Mesothelial cell of epicardium (in vitro differentiated cells): ENCODE results near the gene VKORC1L1. TPM values are rescaled to one million over a fixed set of nuclear protein-coding genes. Genes with fewer than 3 reads are reported as not detected.
"Not testable (repeated sequence)": the region's sequence is repeated elsewhere in the genome, so short reads cannot be mapped to it uniquely, and the experiment has no call there.

ENCODE experiments used
- DNase-seq, 2 experiments: peaks; one replicate each; pipeline ENCODE4 v3.0.0; 2021; ENCODE audit warnings: low spot score in 2 of 2; ENCODE audit not compliant: unreplicated experiment in 2 of 2
- H3K27ac Mint-ChIP-seq: 2 replicates; pipeline ENCODE4 v1.8.0; 2021; ENCODE audit warnings: mixed read lengths
- H3K27me3 Mint-ChIP-seq: 2 replicates; pipeline ENCODE4 v1.8.0; 2021; ENCODE audit warnings: low read depth, mixed read lengths
- H3K36me3 Mint-ChIP-seq: 2 replicates; pipeline ENCODE4 v1.8.0; 2021; ENCODE audit warnings: mixed read lengths
- H3K4me1 Mint-ChIP-seq: 2 replicates; pipeline ENCODE4 v1.8.0; 2021; ENCODE audit warnings: mixed read lengths
- H3K4me3 Mint-ChIP-seq: 2 replicates; pipeline ENCODE4 v1.8.0; 2021; ENCODE audit warnings: mild to moderate bottlenecking, moderate library complexity, mixed read lengths
- H3K9me3 Mint-ChIP-seq: 2 replicates; pipeline ENCODE4 v1.8.0; 2021; ENCODE audit warnings: mixed read lengths
- CTCF ChIP-seq: fragments of 200-600 bp; sonication (generic); IDR thresholded peaks from one replicate; pipeline ENCODE4 v1.5.0; 2021; ENCODE audit warnings: antibody characterized with exemption; ENCODE audit not compliant: unreplicated experiment
- total RNA-seq: library from RNA; stranded (reverse); gene quantifications from 3 replicates; pipeline ENCODE4 v1.2.1, GENCODE V29; 2021

Gene VKORC1L1
- 23.1 to 25.5 TPM (median 23.8 TPM) in 3 replicates for total RNA-seq

DNA sequence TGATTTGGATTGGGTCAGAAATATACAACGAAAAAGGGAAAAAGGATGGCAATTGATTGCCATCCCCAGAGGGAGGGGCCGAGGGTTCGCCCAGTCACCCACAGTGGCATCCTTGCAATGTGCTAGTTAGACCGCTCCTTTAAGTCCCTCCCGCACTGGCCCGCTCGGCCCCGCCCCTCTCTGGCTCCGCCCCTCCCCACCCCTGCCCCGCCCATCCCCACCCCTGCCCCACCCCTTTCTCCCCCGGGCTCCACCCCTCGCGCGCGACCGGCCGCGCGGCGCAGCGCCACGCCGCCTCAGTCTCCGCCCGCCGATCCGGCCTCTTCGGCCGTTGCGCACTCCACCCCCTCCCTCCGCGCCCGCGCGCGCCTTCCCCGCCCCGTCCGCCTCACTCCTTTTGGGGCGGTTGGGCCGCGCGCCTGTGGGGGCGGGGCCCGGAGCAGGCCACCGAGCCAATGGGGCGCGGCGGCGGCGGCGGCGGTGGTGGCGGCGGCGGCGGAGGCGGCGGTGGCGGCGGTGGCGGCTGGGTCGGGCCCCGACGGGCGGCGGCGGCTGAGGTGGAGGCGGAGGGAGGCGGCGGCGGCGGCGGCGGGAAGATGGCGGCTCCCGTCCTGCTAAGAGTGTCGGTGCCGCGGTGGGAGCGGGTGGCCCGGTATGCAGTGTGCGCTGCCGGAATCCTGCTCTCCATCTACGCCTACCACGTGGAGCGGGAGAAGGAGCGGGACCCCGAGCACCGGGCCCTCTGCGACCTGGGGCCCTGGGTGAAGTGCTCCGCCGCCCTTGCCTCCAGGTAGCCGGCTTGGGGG lies at the start of gene VKORC1L1:
Gene VKORC1L1 (plus strand): TSS at position 299 of the 806 bp plus-strand sequence. CDS start 298 bp downstream, at position 597.
- Mint-ChIP-seq H3K4me3 (peak within 1 kb of the TSS; percentile 75), H3K27me3 (no peaks in the 10 kb centered on the region), H3K27ac (peak within 1 kb of the TSS; percentile 84), H3K4me1 (peaks cover 4% of the 10 kb centered on the region), H3K36me3 (no peaks in the 10 kb centered on the region), H3K9me3 (no peaks in the 10 kb centered on the region)
- no peak for TF ChIP-seq CTCF
- DNase-seq: peak; percentile 93 to 96

DNA sequence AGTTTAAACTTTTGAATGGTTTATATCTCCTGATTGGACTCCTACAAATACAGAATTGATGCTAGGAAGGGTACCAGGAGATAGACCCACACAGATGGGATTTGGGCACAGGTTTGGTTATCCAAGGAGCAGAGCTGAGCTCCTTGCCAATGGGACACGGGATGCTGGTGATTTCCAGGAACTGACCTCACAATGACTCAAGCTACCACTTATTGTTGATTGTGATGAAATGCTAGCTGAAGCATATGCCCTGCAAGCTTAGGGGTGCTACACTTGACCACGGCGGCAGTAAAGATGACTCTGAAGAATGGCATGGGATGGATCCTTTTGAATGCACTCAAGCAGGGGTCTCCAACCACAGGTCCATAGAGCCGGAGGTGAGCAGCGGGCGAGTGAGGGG lies 45.5 kb upstream of the VKORC1L1 start:
- H3K27ac Mint-ChIP-seq: no peak overlapping the region

DNA sequence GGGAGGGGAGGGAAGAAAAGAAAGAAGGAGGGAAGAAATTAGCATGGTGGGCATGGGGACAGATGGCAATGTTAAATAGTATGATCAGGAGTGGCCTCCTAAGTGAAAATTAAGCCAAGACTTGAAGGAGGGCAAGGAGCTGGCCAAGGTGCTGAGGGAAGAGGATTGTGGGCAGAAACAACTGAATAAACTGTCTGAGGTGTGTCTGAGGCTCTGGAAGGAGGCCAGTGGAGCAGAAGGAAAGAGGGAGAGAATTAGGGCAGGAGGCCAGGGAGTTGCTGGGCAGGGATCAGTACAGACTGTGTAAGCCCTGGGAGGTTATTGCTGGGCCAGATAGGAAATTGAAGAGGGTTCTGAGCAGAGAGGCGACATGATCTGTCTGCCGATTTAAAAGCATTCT lies 40.6 kb upstream of the VKORC1L1 start:
- peak; percentile 23 to 61 for DNase-seq
- H3K27me3 Mint-ChIP-seq: no peaks in the 10 kb centered on the region

More for the DNA sequence above, 45.5 kb upstream of the VKORC1L1 start:
- no peaks in the 10 kb centered on the region for H3K4me1 Mint-ChIP-seq
- no peaks in the 10 kb centered on the region for H3K9me3 Mint-ChIP-seq
- DNase-seq: no peak
- no peak overlapping the region for H3K4me3 Mint-ChIP-seq
- H3K27me3 Mint-ChIP-seq: peaks cover 2% of the 10 kb centered on the region
- H3K36me3 Mint-ChIP-seq: no peaks in the 10 kb centered on the region
- TF ChIP-seq CTCF: no peak

DNA sequence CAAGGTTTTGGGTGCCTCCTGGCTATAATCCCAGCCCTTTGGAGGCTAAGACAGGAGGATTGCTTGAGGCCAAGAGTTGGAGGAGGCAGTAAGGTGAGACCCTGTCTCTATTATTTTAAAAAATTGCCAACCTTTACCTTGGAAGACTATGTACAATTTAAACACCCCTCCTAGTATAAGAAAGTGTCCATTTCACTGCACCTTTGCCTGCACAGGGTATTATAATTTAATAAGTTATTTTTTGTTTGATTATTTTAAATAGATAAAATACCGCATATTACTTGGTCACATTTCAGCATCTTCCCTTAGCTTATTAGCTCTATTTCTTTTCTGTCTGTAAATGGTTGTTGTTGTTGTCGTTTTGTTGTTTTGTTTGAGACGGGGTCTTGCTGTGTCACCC lies 36.2 kb upstream of the VKORC1L1 start:
- H3K27ac Mint-ChIP-seq, DNase-seq, H3K4me3 Mint-ChIP-seq, H3K27me3 Mint-ChIP-seq, H3K36me3 Mint-ChIP-seq, H3K9me3 Mint-ChIP-seq, H3K4me1 Mint-ChIP-seq: not testable (repeated sequence)

More for the DNA sequence above, 40.6 kb upstream of the VKORC1L1 start:
- Mint-ChIP-seq H3K36me3 (no peaks in the 10 kb centered on the region), H3K4me3 (no peak overlapping the region), H3K4me1 (no peaks in the 10 kb centered on the region), H3K9me3 (no peaks in the 10 kb centered on the region), H3K27ac (no peak overlapping the region)
- no peak for TF ChIP-seq CTCF

DNA sequence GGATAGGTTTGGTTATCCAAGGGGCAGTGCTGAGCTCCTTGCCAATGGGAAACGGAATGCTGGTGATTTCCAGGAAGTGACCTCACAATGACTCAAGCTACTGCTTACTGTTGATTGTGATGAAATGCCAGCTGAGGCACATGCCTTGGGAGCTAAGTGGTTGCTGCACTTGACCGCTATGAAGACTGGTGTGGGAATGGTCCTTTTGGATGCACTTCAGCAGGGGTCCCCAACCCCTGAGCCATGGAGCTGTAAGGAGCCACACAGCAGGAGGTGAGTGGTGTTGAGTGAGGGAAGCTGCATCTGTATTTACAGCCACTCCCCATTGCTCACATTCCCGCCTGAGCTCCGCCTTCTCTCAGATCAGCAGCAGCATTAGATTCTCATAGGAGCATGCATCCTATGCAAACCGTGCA lies 35.3 kb upstream of the VKORC1L1 start:
- not testable (repeated sequence) for H3K4me3 Mint-ChIP-seq, H3K36me3 Mint-ChIP-seq, H3K27me3 Mint-ChIP-seq, H3K4me1 Mint-ChIP-seq, H3K9me3 Mint-ChIP-seq, H3K27ac Mint-ChIP-seq, DNase-seq

GRCh38 chr7:65839846-65840245 lies 33.0 kb upstream of the VKORC1L1 start:
- no peaks in the 10 kb centered on the region for H3K36me3 Mint-ChIP-seq
- DNase-seq: no peak
- no peaks in the 10 kb centered on the region for H3K4me1 Mint-ChIP-seq
- no peaks in the 10 kb centered on the region for H3K9me3 Mint-ChIP-seq
- no peaks in the 10 kb centered on the region for H3K27me3 Mint-ChIP-seq
- H3K27ac Mint-ChIP-seq: no peak overlapping the region
- no peak for TF ChIP-seq CTCF
- H3K4me3 Mint-ChIP-seq: no peak overlapping the region
